ENCODE measurements around the gene WDR4.

- TF ChIP-seq CTCF (IDR thresholded peaks at IDR 0.05 in 2 of 3, conservative IDR thresholded peaks at IDR 0.05 in 1 of 3; ENCODE audit: control insufficient read depth in 2 of 3, extremely low read depth in 1 of 3, insufficient read depth in 1 of 3, low read depth in 3 of 3, low read length in 3 of 3): no peak
- no peak for TF ChIP-seq ELK1 (IDR thresholded peaks at IDR 0.05; ENCODE audit: low read depth, low read length)
- no peak for TF ChIP-seq NFYB (IDR thresholded peaks at IDR 0.05; ENCODE audit: insufficient read depth, low read depth, low read length)
These were observed 24.0 kb downstream of the WDR4 start for GRCh38 chr21:42855171-42855936.
